GM12864 (cell line): ENCODE data around the gene MAFF.

Experiments
- DNase-seq: peaks from one replicate; pipeline ENCODE4 v3.0.0-alpha.2; 2011; ENCODE audit warnings: low read depth
- H3K4me3 ChIP-seq: 2 replicates; pipeline ENCODE4 v1.5.1; 2011; ENCODE audit warnings: mild to moderate bottlenecking, low read depth, low read length, control low read depth
- CTCF ChIP-seq: IDR thresholded peaks from 2 replicates; pipeline ENCODE4 v1.5.1; 2011; ENCODE audit warnings: low read depth, mild to moderate bottlenecking, moderate library complexity, low read length, control low read depth, inconsistent platforms; ENCODE audit errors: missing control alignments

Gene MAFF

GRCh38 chr22:38214302-38215056 is 12.7 kb downstream of the MAFF start:
- TF ChIP-seq CTCF = no peak
- no peak for DNase-seq
- peak overlapping the region; percentile 53 for H3K4me3 ChIP-seq

- H3K4me3 ChIP-seq = no peak overlapping the region; the same call in none of the 2 replicates
- TF ChIP-seq CTCF = no peak
- no peak for DNase-seq
These were observed 13.6 kb downstream of the MAFF start for GRCh38 chr22:38215156-38216038.

DNA sequence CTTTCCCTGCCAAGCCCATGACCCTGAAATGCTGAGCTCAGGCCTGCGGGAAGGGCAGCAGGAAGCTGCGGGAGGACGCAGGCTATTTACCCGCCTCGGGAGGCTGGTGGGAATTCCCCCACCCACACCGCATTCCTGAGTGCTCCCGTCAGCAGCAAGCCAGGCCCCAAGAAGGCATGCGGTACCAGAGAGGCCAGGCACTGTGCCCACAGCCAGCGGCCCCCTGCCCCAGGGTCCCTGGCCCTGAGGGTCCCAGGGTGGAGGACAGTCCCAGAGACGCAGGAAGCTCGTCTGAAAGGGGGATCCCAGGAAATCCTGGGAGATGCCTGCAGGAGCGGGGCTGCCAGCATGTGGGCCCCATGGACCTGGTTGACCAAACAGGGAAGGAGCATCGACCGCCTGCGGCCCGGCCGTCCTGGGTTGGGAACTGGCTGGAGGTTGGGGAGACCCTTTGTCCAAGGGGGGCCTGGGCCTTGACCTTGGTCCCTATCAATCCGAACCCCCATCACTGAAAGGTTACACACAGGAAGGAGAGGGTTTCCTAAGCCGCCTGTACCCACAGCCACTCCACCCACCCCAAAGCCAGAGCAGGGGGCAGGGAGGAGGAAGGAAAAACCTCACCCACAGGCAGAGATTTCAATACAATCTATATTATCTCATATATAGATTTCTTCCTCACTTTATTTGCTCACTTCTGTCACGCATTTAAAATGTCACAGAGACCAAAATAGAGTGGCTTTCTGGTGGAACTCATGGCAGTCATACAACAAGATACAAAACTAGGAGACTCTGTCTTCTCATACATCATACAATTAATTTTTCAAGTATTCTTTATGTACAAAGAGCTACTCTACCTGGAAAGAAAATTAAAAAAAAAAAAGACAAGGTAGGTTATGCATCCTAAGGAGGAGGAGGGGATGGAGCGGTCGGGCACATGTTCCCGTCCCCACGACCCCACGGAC is 17.1 kb downstream of the MAFF start:
- TF ChIP-seq CTCF = no peak
- no peak overlapping the region for H3K4me3 ChIP-seq

GRCh38 chr22:38219632-38220031 is 17.8 kb downstream of the MAFF start:
- no peak overlapping the region for H3K4me3 ChIP-seq
- TF ChIP-seq CTCF = no peak
- no peak for DNase-seq

More for the DNA sequence above, 17.1 kb downstream of the MAFF start:
- no peak for DNase-seq

DNA sequence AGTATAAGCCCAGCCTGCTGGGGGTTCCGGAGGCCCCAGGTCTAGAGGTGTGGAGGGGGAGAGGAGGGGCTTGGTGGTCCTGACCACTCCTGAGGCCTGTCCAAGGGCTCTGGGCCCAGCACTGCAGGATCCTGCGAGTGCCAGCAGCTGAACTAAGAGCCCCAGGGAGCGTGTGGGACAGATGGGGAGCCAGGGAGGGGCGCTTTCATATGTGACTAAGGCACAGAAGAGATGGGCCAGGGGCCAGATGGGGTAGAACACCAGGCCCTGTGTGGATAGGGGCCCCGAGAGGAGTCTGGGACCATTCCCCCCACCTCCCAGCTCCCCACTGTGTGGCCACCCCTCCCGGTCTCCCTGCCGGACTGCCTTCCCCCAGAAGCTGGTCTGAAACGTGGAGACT is 18.4 kb downstream of the MAFF start:
- DNase-seq = no peak
- H3K4me3 ChIP-seq = no peak overlapping the region
- no peak for TF ChIP-seq CTCF

- no peak for DNase-seq
- TF ChIP-seq CTCF = no peak
- no peak overlapping the region for H3K4me3 ChIP-seq
These were observed 19.0 kb downstream of the MAFF start for GRCh38 chr22:38220653-38221386.
